Activated CD4-positive, alpha-beta memory T cell treated with anti-CD3 and anti-CD28 coated beads, Interleukin-2, amount 10 ng/mL, durations not matched to agents 7 days and 5 days (primary cell): Measurements from ENCODE around the gene SCIN. TPM values are rescaled to one million over a fixed set of nuclear protein-coding genes. Genes with fewer than 3 reads are reported as not detected.
A peak's percentile ranks its signal among the peaks of the same experiment; 100 is the strongest.
"Not testable (repeated sequence)": the region's sequence is repeated elsewhere in the genome, so short reads cannot be mapped to it uniquely, and the experiment has no call there.

Source experiments
- CTCF ChIA-PET: fragments of 350-600 bp; sonication (Branson Sonifier 250); formaldehyde crosslinking; loops from one replicate; lab custom pipeline; 2021; ENCODE audit warnings: antibody characterized with exemption, inconsistent platforms; lab: Charles Lee
- POLR2A ChIA-PET: fragments of 350-600 bp; sonication (Branson Sonifier 250); formaldehyde crosslinking; loops from one replicate; lab custom pipeline; 2021; ENCODE audit warnings: antibody characterized with exemption; lab: Charles Lee
- DNase-seq: peaks from one replicate; pipeline ENCODE4 v3.0.0-alpha.2; 2020
- H3K27ac Mint-ChIP-seq: one replicate; pipeline ENCODE4 v1.8.0; 2021; ENCODE audit warnings: mild to moderate bottlenecking, mixed read lengths
- H3K27me3 Mint-ChIP-seq: one replicate; pipeline ENCODE4 v1.8.0; 2021; ENCODE audit warnings: mixed read lengths
- H3K36me3 Mint-ChIP-seq: one replicate; pipeline ENCODE4 v1.8.0; 2021; ENCODE audit warnings: low read depth, mixed read lengths
- H3K4me1 Mint-ChIP-seq: one replicate; pipeline ENCODE4 v1.8.0; 2021; ENCODE audit warnings: mixed read lengths
- H3K4me3 Mint-ChIP-seq: one replicate; pipeline ENCODE4 v1.8.0; 2021; ENCODE audit warnings: mild to moderate bottlenecking, mixed read lengths
- H3K9me3 Mint-ChIP-seq: one replicate; pipeline ENCODE4 v1.8.0; 2021; ENCODE audit warnings: mixed read lengths
- total RNA-seq, 2 experiments: library from RNA; stranded (reverse); gene quantifications; one replicate each; pipeline ENCODE4 v1.2.3, GENCODE V29; 2021

The SCIN gene
- total RNA-seq, 2 experiments from 2014 or later = 0.23 TPM; not detected in 1

DNA sequence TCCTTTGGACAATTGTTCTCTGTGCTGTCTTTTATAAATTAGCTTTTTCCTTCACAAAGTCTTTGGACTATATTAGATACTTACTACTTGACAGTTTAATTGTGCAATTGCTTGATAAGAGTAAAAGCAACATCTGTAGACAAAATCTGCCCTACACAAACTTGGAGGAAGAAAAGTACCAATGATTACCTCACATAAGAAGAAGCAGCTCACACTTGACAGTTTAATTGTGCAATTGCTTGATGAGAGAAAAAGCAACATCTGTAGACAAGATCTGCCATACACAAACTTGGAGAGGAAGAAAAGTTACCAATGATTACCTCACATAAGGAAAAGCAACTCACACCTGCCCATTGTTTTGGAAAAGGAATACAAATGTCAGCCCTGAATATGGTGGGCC, 17.1 kb upstream of the SCIN start:
- POLR2A ChIA-PET = no interaction called here
- peaks cover 2% of the 10 kb centered on the region for H3K9me3 Mint-ChIP-seq
- no peak overlapping the region for H3K4me3 Mint-ChIP-seq
- no peaks in the 10 kb centered on the region for H3K4me1 Mint-ChIP-seq
- DNase-seq = no peak
- no peak overlapping the region for H3K27ac Mint-ChIP-seq
- H3K27me3 Mint-ChIP-seq = no peaks in the 10 kb centered on the region
- H3K36me3 Mint-ChIP-seq = no peaks in the 10 kb centered on the region
- CTCF ChIA-PET = no interaction called here

DNA sequence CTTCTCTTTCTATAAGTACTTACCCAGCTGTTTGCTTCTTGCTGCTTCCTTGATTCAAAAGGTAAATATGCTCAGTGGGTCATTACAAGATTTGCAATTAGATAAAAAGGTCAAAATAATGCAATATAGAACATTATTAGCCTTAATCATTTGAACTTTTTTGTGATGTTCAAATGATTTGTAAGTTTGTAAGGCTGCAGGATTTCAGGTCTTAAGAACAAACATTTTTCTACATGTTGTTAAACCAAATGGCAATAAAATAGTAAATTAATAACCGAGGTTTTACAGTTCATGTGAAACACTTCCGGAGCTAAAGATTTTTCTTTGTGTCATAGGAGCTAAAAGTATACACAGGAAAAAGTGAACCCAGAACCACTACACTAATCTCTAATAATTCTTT, 16.2 kb upstream of the SCIN start:
- DNase-seq = no peak
- CTCF ChIA-PET = no interaction called here
- Mint-ChIP-seq H3K9me3 (peaks cover 2% of the 10 kb centered on the region), H3K27ac (no peak overlapping the region), H3K4me1 (no peaks in the 10 kb centered on the region), H3K4me3 (no peak overlapping the region), H3K27me3 (no peaks in the 10 kb centered on the region), H3K36me3 (no peaks in the 10 kb centered on the region)
- POLR2A ChIA-PET = no interaction called here

DNA sequence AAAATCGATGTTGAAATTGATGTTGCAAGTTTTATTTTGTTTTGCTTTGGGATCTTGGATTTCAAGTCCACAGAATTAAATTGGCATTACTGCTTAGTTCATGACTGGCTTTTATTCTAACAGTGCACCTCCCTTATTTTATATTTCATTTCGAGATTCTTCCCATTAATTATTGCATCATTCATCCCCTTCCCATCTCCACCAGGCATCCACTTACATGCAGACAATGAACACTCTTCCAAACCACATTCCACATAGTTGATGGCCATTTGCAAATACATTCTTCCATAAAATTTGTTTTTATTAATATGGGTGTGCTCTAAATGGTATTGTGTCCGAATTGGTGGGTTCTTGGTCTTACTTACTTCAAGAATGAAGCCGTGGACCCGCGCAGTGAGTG, 15.6 kb upstream of the SCIN start:
- Mint-ChIP-seq H3K27ac (no peak overlapping the region), H3K4me1 (no peaks in the 10 kb centered on the region), H3K9me3 (peaks cover 2% of the 10 kb centered on the region), H3K27me3 (no peaks in the 10 kb centered on the region), H3K4me3 (no peak overlapping the region), H3K36me3 (no peaks in the 10 kb centered on the region)
- CTCF ChIA-PET = no interaction called here
- DNase-seq = no peak
- POLR2A ChIA-PET = no interaction called here

DNA sequence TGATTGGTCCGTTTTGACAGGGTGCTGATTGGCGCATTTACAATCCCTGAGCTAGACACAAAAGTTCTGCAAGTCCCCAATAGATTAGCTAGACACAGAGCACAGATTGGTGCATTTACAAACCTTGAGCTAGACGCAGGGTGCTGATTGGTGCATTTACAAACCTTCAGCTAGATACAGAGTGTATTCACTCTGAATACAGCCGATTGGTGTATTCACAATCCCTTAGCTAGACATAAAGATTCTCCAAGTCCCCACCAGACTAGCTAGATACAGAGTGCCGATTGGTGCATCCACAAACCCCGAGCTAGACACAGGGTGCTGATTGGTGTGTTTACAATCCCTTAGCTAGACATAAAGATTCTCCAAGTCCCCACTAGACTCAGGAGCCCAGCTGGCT, 14.8 kb upstream of the SCIN start:
- H3K4me1 Mint-ChIP-seq, H3K9me3 Mint-ChIP-seq, H3K27me3 Mint-ChIP-seq, H3K4me3 Mint-ChIP-seq, DNase-seq, H3K27ac Mint-ChIP-seq, H3K36me3 Mint-ChIP-seq, CTCF ChIA-PET, POLR2A ChIA-PET: not testable (repeated sequence)

DNA sequence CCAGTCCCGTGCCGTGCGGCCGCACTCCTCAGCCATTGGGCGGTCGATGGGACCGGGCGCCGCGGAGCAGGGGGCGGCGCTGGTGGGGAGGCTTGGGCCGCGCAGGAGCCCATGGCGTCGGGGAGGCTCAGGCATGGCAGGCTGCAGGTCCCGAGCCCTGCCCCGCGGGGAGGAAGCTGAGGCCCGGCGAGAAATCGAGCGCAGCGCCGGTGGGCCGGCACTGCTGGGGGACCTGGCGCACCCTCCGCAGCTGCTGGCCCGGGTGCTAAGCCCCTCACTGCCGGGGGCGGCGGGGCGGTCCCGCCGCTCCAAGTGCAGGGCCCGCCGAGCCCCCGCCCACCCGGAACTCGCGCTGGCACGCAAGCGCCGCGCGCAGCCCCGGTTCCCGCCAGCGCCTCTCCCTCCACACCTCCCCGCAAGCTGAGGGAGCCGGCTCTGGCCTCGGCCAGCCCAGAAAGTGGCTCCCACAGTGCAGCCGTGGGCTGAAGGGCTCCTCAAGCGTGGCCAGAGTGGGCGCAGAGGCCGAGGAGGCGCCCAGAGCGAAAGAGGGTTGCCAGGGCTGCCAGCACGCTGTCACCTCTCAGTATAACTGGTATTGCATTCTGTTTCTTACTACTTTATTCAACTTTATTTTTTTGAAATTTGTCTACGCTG, 14.3 kb upstream of the SCIN start:
- H3K9me3 Mint-ChIP-seq, DNase-seq, H3K27ac Mint-ChIP-seq, H3K36me3 Mint-ChIP-seq, H3K27me3 Mint-ChIP-seq, CTCF ChIA-PET, H3K4me1 Mint-ChIP-seq, POLR2A ChIA-PET, H3K4me3 Mint-ChIP-seq: not testable (repeated sequence)

DNA sequence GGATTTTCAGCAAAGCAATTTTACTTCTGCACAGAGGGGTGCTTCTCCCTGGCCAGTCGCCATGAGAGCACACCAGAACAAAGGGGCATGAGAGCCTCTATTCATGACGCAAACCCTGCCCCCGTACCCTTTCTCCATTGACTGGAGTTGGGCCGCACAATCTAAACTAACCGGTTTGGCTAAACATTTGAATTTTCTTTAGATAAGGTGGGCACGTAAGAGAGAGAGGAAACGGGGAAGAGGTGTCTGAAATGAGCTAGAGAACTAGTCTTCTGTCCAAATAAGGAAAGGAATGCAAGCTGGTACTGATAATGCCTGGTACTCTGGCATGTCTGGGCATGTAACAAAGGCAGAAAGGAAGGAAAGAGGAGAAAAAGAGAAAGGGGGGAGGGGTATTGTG, 13.2 kb upstream of the SCIN start:
- CTCF ChIA-PET = no interaction called here

DNA sequence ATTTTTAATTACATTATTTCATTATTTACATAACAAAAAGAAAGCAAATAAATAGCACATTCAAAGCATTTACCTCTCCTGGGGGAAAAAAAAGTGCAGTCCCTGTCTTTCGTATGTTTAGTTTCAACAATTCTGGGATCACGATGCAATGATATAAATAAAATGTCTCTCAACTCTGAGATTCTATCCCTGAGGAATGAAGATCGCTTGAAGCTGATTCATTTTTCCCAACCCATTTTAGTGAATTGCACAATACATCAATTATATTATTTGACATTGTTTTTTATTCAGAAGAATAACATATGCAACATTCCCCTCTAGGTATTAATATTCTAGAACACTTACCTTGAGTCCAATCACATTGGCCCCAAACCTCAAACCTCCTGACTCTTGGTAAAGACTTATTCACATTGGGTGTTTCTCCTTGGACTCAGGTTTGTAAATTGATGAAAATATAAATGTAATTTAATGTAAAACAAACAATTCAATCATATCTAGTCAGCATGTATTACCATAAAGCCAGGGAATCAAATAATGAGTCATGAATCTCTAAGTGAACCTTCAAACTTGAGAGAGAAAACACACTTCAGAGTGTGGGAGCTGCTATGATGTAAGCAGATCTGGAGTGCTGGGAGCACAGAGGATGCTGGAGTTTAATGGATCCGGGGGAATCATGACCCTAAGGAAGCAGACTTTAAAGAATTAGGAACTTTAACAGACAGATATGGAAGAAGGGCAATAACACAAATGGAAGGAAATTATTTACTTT, 5.3 kb upstream of the SCIN start:
- Mint-ChIP-seq H3K27ac (no peak overlapping the region), H3K4me1 (peaks cover 23% of the 10 kb centered on the region), H3K36me3 (no peaks in the 10 kb centered on the region), H3K27me3 (peaks cover 14% of the 10 kb centered on the region), H3K4me3 (no peak overlapping the region), H3K9me3 (no peaks in the 10 kb centered on the region)
- POLR2A ChIA-PET = no interaction called here
- CTCF ChIA-PET = no interaction called here
- no peak for DNase-seq

More for the DNA sequence above, 13.2 kb upstream of the SCIN start:
- Mint-ChIP-seq H3K4me1 (no peaks in the 10 kb centered on the region), H3K27ac (no peak overlapping the region), H3K36me3 (no peaks in the 10 kb centered on the region), H3K27me3 (no peaks in the 10 kb centered on the region), H3K9me3 (peaks cover 2% of the 10 kb centered on the region), H3K4me3 (no peak overlapping the region)
- DNase-seq = no peak
- POLR2A ChIA-PET = no interaction called here

DNA sequence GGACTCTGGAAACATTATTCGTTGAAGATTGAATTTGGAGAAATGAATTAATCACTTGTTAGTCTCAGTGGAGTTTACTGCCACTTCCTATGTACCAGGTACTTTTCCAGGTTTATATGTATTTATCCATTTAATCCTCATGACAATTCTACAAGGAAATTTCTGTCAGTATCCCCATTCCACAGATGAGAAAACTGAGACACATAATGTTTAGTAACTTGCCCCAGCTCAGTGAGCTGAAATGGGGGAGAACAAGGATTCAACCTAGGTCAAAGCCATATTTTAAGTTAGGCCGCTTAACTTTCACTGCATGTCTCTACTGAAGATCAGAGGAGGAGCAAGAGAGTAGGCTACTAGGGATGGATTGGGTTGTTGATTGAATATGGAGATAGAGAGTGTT, 4.6 kb upstream of the SCIN start:
- POLR2A ChIA-PET = no interaction called here

DNA sequence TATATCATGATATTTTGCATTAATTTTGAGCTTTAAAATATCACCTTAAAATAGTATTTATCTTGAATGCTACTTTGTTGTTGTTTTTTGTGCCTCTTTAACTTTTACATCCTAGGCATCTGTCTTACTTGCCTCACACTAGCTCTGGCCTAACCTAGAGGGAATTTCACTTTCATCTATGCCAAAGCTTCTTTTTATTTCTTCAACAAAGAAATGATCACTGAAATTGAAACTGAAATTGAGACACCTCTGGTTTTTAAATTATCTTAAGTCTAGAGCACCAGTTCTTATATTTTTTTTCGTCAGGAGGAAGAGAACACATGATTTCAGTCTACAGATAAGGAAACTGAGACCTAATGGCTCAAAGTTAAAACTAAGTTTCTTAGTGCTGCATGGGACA, 3.5 kb upstream of the SCIN start:
- Mint-ChIP-seq H3K36me3 (no peaks in the 10 kb centered on the region), H3K4me1 (peaks cover 31% of the 10 kb centered on the region)
- POLR2A ChIA-PET = no interaction called here

More for the DNA sequence above, 4.6 kb upstream of the SCIN start:
- no peaks in the 10 kb centered on the region for H3K9me3 Mint-ChIP-seq
- peaks cover 21% of the 10 kb centered on the region for H3K27me3 Mint-ChIP-seq
- CTCF ChIA-PET = no interaction called here
- no peaks in the 10 kb centered on the region for H3K36me3 Mint-ChIP-seq
- no peak overlapping the region for H3K4me3 Mint-ChIP-seq
- H3K27ac Mint-ChIP-seq = no peak overlapping the region
- H3K4me1 Mint-ChIP-seq = peaks cover 28% of the 10 kb centered on the region
- DNase-seq = no peak

DNA sequence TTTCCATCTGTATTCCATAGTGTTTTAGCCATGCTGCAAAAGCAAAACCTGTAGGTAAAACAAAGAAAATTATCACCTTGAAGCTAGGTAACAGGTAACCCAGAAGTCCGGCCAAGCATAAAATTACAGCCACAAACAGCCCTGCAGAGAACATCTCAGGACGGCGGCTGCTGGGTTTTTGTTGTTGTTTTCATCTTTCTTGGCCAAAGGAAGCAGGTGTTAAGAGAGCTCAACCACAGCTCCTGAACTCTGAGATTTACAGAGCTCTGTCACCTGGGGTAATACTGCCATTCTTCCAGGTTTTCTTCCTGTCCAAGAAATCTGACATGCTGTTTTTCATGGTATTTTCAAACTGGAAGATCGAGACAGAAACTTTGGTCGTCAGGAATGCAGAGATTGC, 847 bp upstream of the SCIN start:
- peaks cover 38% of the 10 kb centered on the region for H3K27me3 Mint-ChIP-seq
- POLR2A ChIA-PET = no interaction called here
- peak overlapping the region; percentile 71 for H3K4me3 Mint-ChIP-seq

More for the DNA sequence above, 3.5 kb upstream of the SCIN start:
- no peak overlapping the region for H3K4me3 Mint-ChIP-seq
- H3K27ac Mint-ChIP-seq = no peak overlapping the region
- CTCF ChIA-PET = interaction anchor here (0.6 to 1.5 kb wide), 3 partner anchors 42 to 182 kb away, joined by 4 to 7 read pairs (median 5); no protein-coding TSS in a partner anchor
- H3K9me3 Mint-ChIP-seq = no peaks in the 10 kb centered on the region
- peaks cover 29% of the 10 kb centered on the region for H3K27me3 Mint-ChIP-seq
- DNase-seq = no peak

DNA sequence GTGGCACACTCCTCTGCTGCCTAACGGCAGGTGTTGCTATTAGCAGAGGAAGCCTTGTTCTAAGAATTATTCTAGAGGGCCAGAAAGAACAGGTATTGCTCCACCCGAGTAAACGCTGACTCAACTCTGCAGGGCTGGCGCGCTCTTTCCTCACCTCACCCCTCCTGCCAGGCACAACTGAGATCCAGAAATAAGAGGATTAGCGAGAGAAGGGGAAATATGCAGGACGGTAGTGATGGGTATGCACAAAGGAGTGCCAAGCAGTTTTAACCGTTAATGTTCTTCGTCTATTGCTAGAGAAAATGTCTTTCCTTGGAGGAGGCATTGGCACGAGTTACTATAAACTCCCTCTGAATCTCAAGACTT, 369 bp upstream of the SCIN start:
- CTCF ChIA-PET = interaction anchor here (0.6 to 0.9 kb wide), 2 partner anchors 20 to 105 kb away, joined by 3 read pairs; no protein-coding TSS in a partner anchor
- DNase-seq = no peak
- POLR2A ChIA-PET = no interaction called here
- Mint-ChIP-seq H3K27ac (no peak overlapping the region), H3K9me3 (no peaks in the 10 kb centered on the region), H3K4me1 (peaks cover 31% of the 10 kb centered on the region), H3K27me3 (peaks cover 38% of the 10 kb centered on the region), H3K36me3 (no peaks in the 10 kb centered on the region), H3K4me3 (peak overlapping the region; percentile 71)

More for the DNA sequence above, 847 bp upstream of the SCIN start:
- no peaks in the 10 kb centered on the region for H3K36me3 Mint-ChIP-seq
- no peak for DNase-seq
- no peaks in the 10 kb centered on the region for H3K9me3 Mint-ChIP-seq
- no peak overlapping the region for H3K27ac Mint-ChIP-seq
- H3K4me1 Mint-ChIP-seq = peaks cover 31% of the 10 kb centered on the region
- CTCF ChIA-PET = interaction anchor here (0.6 kb wide), 1 partner anchor 19 kb away, joined by 3 read pairs; no protein-coding TSS in a partner anchor

DNA sequence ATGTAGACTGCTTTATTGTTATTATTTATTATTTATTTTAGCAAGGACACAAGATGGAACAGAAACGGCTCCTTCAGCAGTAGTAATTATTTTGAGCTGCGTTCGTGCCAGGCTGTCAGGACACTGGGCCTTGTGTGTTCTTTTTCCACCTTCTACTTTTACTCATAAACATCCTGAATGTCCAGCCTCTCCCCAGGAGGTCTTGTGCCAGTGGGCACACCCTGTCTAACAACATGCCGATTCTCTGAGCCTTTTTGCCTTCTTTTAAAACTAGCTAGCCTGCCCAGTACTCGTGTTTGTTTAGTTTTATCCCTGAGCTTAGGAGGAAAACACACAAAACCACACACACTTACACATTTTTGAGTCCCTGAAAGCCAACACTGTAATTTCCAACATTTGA, 1.2 kb downstream of the SCIN start:
- H3K4me3 Mint-ChIP-seq = no peak overlapping the region

DNA sequence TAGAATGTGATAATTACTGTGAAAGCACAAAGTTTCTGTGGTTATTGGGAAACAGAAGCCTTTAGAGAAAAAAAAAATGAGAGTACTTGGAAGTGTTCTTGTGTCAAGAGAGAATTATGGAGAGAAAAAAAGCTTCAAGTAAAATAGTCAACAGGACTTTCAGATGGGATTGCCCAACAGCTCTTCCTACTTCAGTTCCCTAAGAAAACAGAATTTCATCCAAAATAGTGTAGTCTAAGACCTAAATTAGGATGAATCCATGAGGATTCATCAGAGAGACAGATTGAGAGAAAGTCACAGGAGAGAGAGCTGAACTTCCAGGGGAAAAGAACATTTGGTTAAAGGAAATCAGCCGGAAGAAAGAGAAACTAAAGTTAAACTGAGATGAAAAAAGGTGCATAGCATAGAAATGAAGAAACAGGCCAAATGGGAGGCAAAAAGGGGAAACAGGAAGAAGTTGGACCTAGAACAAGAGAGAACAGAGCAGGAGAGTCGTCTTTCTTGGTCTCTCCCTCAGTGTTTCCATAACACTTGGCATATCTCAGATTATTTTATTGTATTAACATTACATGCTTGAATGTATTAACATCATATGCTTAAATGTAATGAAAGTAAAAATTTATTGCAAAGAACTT, 2.5 kb downstream of the SCIN start:
- Mint-ChIP-seq H3K36me3 (no peaks in the 10 kb centered on the region), H3K27me3 (peaks cover 47% of the 10 kb centered on the region), H3K27ac (no peak overlapping the region), H3K4me3 (no peak overlapping the region), H3K9me3 (no peaks in the 10 kb centered on the region), H3K4me1 (peaks cover 17% of the 10 kb centered on the region)
- ChIA-PET CTCF (no interaction called here), POLR2A (no interaction called here)
- no peak for DNase-seq

More for the DNA sequence above, 1.2 kb downstream of the SCIN start:
- no peak overlapping the region for H3K27ac Mint-ChIP-seq
- ChIA-PET CTCF (no interaction called here), POLR2A (interaction anchor here (1.0 kb wide), 1 partner anchor 8 kb away, joined by 3 read pairs; no protein-coding TSS in a partner anchor)
- H3K4me1 Mint-ChIP-seq = peaks cover 28% of the 10 kb centered on the region
- no peaks in the 10 kb centered on the region for H3K36me3 Mint-ChIP-seq
- no peaks in the 10 kb centered on the region for H3K9me3 Mint-ChIP-seq
- no peak for DNase-seq
- peaks cover 44% of the 10 kb centered on the region for H3K27me3 Mint-ChIP-seq
